Embryonic facial prominence (tissue), 1 donor: ENCODE measurements around the gene MBTPS1.

Experiments
- DNase-seq: peaks from one replicate; pipeline ENCODE4 v3.0.0-alpha.2; 2016; ENCODE audit errors: extremely low spot score

The MBTPS1 gene

GRCh38 chr16:84116720-84117493 lies at the start of gene MBTPS1:
Gene MBTPS1 (minus strand): TSS chr16:84116942. CDS start chr16:84101783, 15,159 bp downstream.
- peak; percentile 88 for DNase-seq

GRCh38 chr16:84165746-84166145 lies 49.0 kb upstream of the MBTPS1 start:
- DNase-seq = no peak

GRCh38 chr16:84161801-84162200 lies 45.1 kb upstream of the MBTPS1 start:
- DNase-seq = no peak

- DNase-seq = no peak
Observed at GRCh38 chr16:84161037-84161436, 44.3 kb upstream of the MBTPS1 start.

- no peak for DNase-seq
Observed at GRCh38 chr16:84159800-84160199, 43.1 kb upstream of the MBTPS1 start.

- DNase-seq = no peak
Observed at GRCh38 chr16:84159007-84159406, 42.3 kb upstream of the MBTPS1 start.

GRCh38 chr16:84156342-84156784 lies 39.6 kb upstream of the MBTPS1 start:
- no peak for DNase-seq

- no peak for DNase-seq
Observed at GRCh38 chr16:84155771-84156170, 39.0 kb upstream of the MBTPS1 start.

- DNase-seq = no peak
Observed at GRCh38 chr16:84155226-84155625, 38.5 kb upstream of the MBTPS1 start.

GRCh38 chr16:84153660-84154214 lies 37.0 kb upstream of the MBTPS1 start:
- no peak for DNase-seq

GRCh38 chr16:84150926-84151325 lies 34.2 kb upstream of the MBTPS1 start:
- no peak for DNase-seq

GRCh38 chr16:84144859-84145639 lies 28.3 kb upstream of the MBTPS1 start, which contains the start of the genes DNAAF1 and HSDL1:
Gene DNAAF1 (plus strand): TSS chr16:84145308. CDS start chr16:84145441, 133 bp downstream.
Gene HSDL1 (minus strand): TSS chr16:84145177. CDS start chr16:84131321, 13,856 bp downstream.
- DNase-seq = peak; percentile 27

GRCh38 chr16:84144209-84144858 lies 27.6 kb upstream of the MBTPS1 start:
- DNase-seq = peak; percentile 6

GRCh38 chr16:84143784-84144199 lies 27.1 kb upstream of the MBTPS1 start:
- no peak for DNase-seq

GRCh38 chr16:84143081-84143480 lies 26.3 kb upstream of the MBTPS1 start:
- DNase-seq = no peak

- DNase-seq = no peak
Observed at GRCh38 chr16:84141143-84141670, 24.5 kb upstream of the MBTPS1 start.

GRCh38 chr16:84139628-84140258 lies 23.0 kb upstream of the MBTPS1 start:
- no peak for DNase-seq

GRCh38 chr16:84138824-84139627 lies 22.3 kb upstream of the MBTPS1 start:
- no peak for DNase-seq

- no peak for DNase-seq
Observed at GRCh38 chr16:84138500-84138823, 21.7 kb upstream of the MBTPS1 start.

- no peak for DNase-seq
Observed at GRCh38 chr16:84137769-84138357, 21.1 kb upstream of the MBTPS1 start.
